ENCODE measurements around the gene ATG13. TPM values are rescaled to one million over a fixed set of nuclear protein-coding genes. Genes with fewer than 3 reads are reported as not detected.

The ATG13 gene
- total RNA-seq, 4 donors from 2014 or later = 40.9 to 79.4 (median 66.4) TPM

DNA sequence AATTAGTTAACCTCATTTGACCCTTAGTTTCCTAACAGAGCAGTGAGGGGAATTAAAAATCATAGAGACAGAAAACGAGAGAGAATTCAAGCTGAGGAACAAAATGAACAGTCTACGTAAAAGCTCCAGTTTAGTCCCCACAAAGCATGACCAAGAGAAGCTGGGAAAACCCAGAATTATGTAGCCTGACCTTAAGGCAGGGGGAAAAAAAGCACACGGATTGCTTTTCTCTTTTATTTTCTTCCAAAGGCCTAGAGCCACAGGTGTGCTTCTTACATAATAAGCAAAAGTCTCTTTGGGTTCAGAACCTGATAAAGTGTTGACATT is 23.0 kb upstream of the ATG13 start:
- TF ChIP-seq, protein P1, sequence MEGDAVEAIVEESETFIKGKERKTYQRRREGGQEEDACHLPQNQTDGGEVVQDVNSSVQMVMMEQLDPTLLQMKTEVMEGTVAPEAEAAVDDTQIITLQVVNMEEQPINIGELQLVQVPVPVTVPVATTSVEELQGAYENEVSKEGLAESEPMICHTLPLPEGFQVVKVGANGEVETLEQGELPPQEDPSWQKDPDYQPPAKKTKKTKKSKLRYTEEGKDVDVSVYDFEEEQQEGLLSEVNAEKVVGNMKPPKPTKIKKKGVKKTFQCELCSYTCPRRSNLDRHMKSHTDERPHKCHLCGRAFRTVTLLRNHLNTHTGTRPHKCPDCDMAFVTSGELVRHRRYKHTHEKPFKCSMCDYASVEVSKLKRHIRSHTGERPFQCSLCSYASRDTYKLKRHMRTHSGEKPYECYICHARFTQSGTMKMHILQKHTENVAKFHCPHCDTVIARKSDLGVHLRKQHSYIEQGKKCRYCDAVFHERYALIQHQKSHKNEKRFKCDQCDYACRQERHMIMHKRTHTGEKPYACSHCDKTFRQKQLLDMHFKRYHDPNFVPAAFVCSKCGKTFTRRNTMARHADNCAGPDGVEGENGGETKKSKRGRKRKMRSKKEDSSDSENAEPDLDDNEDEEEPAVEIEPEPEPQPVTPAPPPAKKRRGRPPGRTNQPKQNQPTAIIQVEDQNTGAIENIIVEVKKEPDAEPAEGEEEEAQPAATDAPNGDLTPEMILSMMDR (IDR thresholded peaks at IDR 0.05) = no peak
- TF ChIP-seq POLR2A (IDR thresholded peaks at IDR 0.05) = no peak
- no peaks in the 10 kb centered on the region for H3K9me3 ChIP-seq
- DNase-seq = no peak
- H3K27me3 ChIP-seq = no peaks in the 10 kb centered on the region
- H3K36me3 ChIP-seq = no peaks in the 10 kb centered on the region
- H3K4me3 ChIP-seq = peak overlapping the region; percentile 79 to 97 (median 82)
- H3K27ac ChIP-seq = peak overlapping the region; percentile 83 to 93 (median 88)
- peaks cover 13 to 48% (median 28%) of the 10 kb centered on the region in 3 donors for H3K4me1 ChIP-seq
- 25 to 41% methylated on average over 3 of the region's 3 CpGs for WGBS, 2 donors
- intact Hi-C loops (cut with DNase I) = no loop called here

DNA sequence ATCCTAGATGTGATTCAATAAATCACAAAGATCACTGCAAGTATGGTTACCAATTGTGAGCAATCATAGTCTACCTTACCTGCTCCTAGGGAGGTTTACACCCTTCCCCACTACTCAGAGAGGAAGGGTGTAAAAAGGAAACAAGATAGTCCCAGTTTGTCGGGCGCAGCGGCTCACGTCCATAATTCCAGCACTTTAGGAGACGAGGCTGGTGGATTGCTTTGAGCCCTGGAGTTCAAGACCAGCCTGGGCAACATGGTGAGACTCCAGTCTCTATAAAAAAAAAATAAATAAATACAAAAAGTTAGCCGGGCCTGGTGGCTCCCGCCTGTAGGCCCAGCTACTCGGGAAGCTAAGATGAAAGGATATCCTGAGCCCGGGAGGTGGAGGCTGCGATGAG is 22.6 kb upstream of the ATG13 start:
- no peaks in the 10 kb centered on the region for H3K36me3 ChIP-seq
- H3K4me1 ChIP-seq = peaks cover 13 to 44% (median 26%) of the 10 kb centered on the region in 3 donors
- WGBS, 2 donors = 88 to 90% methylated on average over 10 of the region's 10 CpGs
- no peak for DNase-seq
- H3K9me3 ChIP-seq = no peaks in the 10 kb centered on the region
- intact Hi-C loops (cut with DNase I) = no loop called here
- H3K27ac ChIP-seq = peak overlapping the region in 1 of 4 donors; percentile 87
- TF ChIP-seq POLR2A (IDR thresholded peaks at IDR 0.05) = no peak
- TF ChIP-seq, protein P1 (IDR thresholded peaks at IDR 0.05) = no peak
- H3K4me3 ChIP-seq = no peak overlapping the region
- no peaks in the 10 kb centered on the region for H3K27me3 ChIP-seq

DNA sequence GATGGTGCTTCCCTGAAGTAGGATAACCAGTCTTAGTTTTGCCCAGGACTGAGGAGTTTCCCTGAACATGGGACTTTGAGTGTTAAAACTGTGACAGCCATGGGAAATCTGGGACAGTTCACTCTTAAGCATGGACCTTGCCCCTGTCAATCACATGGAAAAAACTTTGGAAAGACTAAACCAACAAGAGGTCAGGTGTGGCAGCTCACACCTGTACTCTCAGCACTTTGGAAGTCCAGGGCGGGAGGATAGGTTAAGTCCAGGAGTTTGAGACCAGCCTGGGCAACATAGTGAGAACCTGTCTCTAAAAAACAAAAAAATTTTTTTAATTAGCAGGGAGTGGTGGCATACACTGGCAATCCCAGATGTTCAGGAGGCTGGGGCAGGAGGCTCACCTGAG is 20.2 kb upstream of the ATG13 start:
- intact Hi-C loops (cut with DNase I) = no loop called here
- 83 to 100% methylated on average over 1 of the region's 1 CpG for WGBS, 2 donors
- no peaks in the 10 kb centered on the region for H3K27me3 ChIP-seq
- DNase-seq = no peak
- no peak overlapping the region for H3K27ac ChIP-seq
- no peaks in the 10 kb centered on the region for H3K9me3 ChIP-seq
- H3K4me1 ChIP-seq = peaks cover 9 to 35% (median 11%) of the 10 kb centered on the region in 3 donors
- H3K36me3 ChIP-seq = no peaks in the 10 kb centered on the region
- H3K4me3 ChIP-seq = no peak overlapping the region
- TF ChIP-seq, protein P1 (IDR thresholded peaks at IDR 0.05) = no peak
- no peak for TF ChIP-seq POLR2A (IDR thresholded peaks at IDR 0.05)

DNA sequence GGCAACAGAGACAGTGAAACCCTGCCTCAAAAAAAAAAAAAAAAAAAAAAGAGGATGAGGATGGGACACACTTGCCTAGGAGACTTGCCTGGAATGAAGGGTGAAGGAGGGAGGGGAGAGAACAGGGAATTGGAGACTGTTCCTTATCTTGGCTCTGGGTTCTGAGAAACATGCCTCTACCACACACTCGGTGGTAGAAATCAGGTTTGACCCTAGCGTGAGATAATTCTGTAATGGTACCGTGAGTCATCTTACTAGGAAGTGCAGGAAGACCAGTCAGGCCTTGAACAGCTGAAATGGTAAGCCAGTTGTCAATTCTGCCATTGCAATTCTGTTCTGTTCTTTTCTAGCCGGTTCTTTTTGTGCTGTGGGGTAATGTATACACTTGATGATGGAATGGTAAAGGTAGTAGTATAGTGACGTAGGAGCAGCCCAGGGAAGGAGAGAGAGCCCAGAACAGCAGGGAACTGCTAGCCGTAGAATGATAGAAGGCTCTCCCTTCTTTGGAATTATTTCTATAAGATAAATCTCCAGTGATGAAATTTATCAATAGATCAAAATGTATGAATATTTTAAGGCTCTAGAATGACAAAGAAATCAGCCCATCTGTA is 19.6 kb upstream of the ATG13 start:
- Histone ChIP-seq H3K4me3 (no peak overlapping the region), H3K4me1 (peaks cover 3 to 29% (median 6%) of the 10 kb centered on the region in 3 donors), H3K27ac (no peak overlapping the region), H3K9me3 (no peaks in the 10 kb centered on the region), H3K27me3 (no peaks in the 10 kb centered on the region), H3K36me3 (peaks cover 0 to 5% (median 0%) of the 10 kb centered on the region in 3 donors)
- no peak for DNase-seq
- WGBS, 2 donors = 62 to 70% methylated on average over 6 of the region's 6 CpGs
- intact Hi-C loops (cut with DNase I) = no loop called here
- no peak for TF ChIP-seq POLR2A (IDR thresholded peaks at IDR 0.05)
- TF ChIP-seq, protein P1 (IDR thresholded peaks at IDR 0.05) = no peak

DNA sequence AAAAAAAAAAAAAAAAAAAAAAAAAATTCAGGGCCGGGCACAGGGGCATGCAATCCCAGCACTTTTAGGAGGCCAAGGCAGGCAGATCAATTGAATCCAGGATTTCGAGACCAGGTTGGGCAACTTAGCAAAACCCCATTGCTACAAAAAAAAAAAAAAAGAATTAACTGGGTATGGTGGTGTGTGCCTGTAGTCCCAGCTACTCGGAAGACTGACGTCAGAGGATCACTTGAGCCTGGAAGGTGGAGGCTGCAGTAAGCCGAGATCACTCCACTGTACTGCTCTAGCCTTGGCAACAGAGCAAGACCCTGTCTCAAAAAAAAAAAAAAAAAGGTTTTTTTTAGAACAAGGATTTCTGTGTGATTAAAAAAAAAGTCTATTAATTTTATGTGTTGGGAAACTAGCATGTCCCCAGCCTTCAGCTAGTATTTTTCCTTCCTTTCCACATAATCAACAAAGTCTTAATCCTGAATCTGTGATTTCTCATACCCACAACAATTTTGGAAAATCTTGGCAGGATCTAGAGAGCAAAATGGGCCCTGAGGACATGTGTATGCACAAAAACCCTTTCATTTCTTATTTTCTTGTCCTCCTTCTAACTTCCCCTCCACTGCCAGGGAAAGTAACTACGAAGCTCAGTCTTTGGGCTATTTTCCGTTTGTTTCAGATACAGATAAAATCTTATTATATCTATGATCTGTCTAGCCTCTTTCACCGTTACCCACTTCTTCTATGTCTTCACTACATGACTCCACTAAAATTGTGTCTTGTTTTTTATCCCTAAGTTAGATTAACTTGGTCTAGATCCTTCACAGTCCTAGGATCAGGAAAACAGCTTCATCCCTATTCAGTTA is 17.8 kb upstream of the ATG13 start:
- 82 to 87% methylated on average over 8 of the region's 8 CpGs for WGBS, 2 donors
- DNase-seq = no peak
- H3K4me1 ChIP-seq = peaks cover 0 to 17% (median 0%) of the 10 kb centered on the region in 3 donors
- peaks cover 0 to 19% (median 0%) of the 10 kb centered on the region in 3 donors for H3K36me3 ChIP-seq
- TF ChIP-seq, protein P1 (IDR thresholded peaks at IDR 0.05) = no peak
- TF ChIP-seq POLR2A (IDR thresholded peaks at IDR 0.05) = no peak
- H3K9me3 ChIP-seq = no peaks in the 10 kb centered on the region
- no peak overlapping the region for H3K4me3 ChIP-seq
- no peaks in the 10 kb centered on the region for H3K27me3 ChIP-seq
- H3K27ac ChIP-seq = peak overlapping the region in 2 of 4 donors; percentile 4 to 21
- intact Hi-C loops (cut with DNase I) = no loop called here
